ENCODE measurements around the gene OST4. TPM values are rescaled to one million over a fixed set of nuclear protein-coding genes. Genes with fewer than 3 reads are reported as not detected.
"Not testable (repeated sequence)": the region's sequence is repeated elsewhere in the genome, so short reads cannot be mapped to it uniquely, and the experiment has no call there.

Gene OST4
- total RNA-seq, 1 experiment from 2014 or later: 166 TPM

DNA sequence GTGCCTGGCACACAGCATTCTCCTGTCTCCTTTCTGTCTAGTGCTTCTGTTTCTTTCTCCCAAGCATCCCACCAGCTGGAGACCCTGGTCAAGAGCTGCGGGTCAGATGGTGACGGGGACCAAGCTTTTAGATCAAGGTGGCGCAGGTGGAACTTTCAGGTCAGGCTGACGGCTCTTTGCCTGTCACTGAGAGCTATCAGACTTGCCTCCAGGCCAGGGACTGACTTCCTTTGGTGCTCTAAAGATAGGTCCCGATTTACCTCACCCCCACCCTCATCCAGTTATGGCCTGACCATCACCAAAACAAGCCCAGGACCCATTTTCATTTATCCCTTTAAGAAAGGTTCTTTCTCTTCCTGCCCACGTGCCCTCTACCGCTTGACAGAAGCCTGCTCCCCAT is 5.8 kb upstream of the OST4 start:
- no peaks in the 10 kb centered on the region for H3K36me3 ChIP-seq (ENCODE audit: low read depth)
- TF ChIP-seq EZH2 (IDR thresholded peaks at IDR 0.05; ENCODE audit: low read depth) (no peak), CTCF (conservative IDR thresholded peaks at IDR 0.05) (no peak)
- H3K9me3 ChIP-seq (ENCODE audit: insufficient read depth, low read depth): no peaks in the 10 kb centered on the region
- H3K27ac ChIP-seq: no peak overlapping the region
- no peaks in the 10 kb centered on the region for H4K20me1 ChIP-seq (ENCODE audit: insufficient read depth)
- peaks cover 8% of the 10 kb centered on the region for H3K4me1 ChIP-seq (replicated peaks; ENCODE audit: insufficient read depth)
- H3K79me2 ChIP-seq (ENCODE audit: low read depth): no peaks in the 10 kb centered on the region
- ChIA-PET CTCF (no interaction called here), POLR2A (ENCODE audit: unreplicated experiment) (no interaction called here)
- intact Hi-C loops (cut with micrococcal nuclease; ENCODE audit: unreplicated experiment): no loop called here
- no TSS peak for BruUV-seq (replicated peaks)
- peaks cover 18% of the 10 kb centered on the region for H3K27me3 ChIP-seq (ENCODE audit: insufficient read depth, low read depth)
- H3K4me2 ChIP-seq: no peak overlapping the region
- no peak overlapping the region for H2AFZ ChIP-seq
- no peak overlapping the region for H3K4me3 ChIP-seq
- H3K9me2 ChIP-seq (ENCODE audit: insufficient read depth): no peaks in the 10 kb centered on the region
- DNase-seq: no peak
- peaks cover 12% of the 10 kb centered on the region; the same call in 1 of the 2 replicates for H3F3A ChIP-seq (ENCODE audit: insufficient read depth, low read depth)

DNA sequence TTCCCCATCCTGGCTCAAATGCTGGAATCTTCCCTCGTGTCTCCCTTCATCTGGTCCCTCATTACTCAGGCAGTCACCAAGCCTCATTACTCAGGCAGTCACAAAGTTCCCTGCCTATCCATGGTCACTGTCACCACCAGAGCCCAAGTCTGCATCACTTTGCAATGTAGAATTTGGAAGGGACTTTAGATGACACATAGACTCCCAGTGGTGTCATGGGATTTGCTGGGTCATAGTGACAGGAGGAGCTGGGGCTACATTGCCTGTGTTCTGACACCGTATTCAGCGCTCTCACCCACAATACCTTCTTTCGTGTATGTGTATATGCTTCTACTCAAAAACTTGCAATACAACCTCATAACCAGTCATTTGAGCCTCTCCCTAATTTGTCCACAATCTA is 4.9 kb upstream of the OST4 start:
- Histone ChIP-seq H3K4me3 (no peak overlapping the region), H3K4me2 (no peak overlapping the region), H3K4me1 (replicated peaks; ENCODE audit: insufficient read depth) (peaks cover under 1% of the 10 kb centered on the region; the same call in 1 of the 2 replicates), H2AFZ (no peak overlapping the region), H3K27ac (no peak overlapping the region), H3F3A (ENCODE audit: insufficient read depth, low read depth) (peaks cover 9% of the 10 kb centered on the region; the same call in 1 of the 2 replicates), H3K27me3 (ENCODE audit: insufficient read depth, low read depth) (peaks cover 18% of the 10 kb centered on the region), H4K20me1 (ENCODE audit: insufficient read depth) (no peaks in the 10 kb centered on the region), H3K36me3 (ENCODE audit: low read depth) (no peaks in the 10 kb centered on the region), H3K9me2 (ENCODE audit: insufficient read depth) (no peaks in the 10 kb centered on the region), H3K79me2 (ENCODE audit: low read depth) (peaks cover under 1% of the 10 kb centered on the region; the same call in 1 of the 2 replicates), H3K9me3 (ENCODE audit: insufficient read depth, low read depth) (no peaks in the 10 kb centered on the region)
- BruUV-seq (replicated peaks): no TSS peak
- TF ChIP-seq CTCF (conservative IDR thresholded peaks at IDR 0.05) (no peak), EZH2 (IDR thresholded peaks at IDR 0.05; ENCODE audit: low read depth) (no peak)
- no peak for DNase-seq
- ChIA-PET POLR2A (ENCODE audit: unreplicated experiment) (no interaction called here), CTCF (no interaction called here)
- intact Hi-C loops (cut with micrococcal nuclease; ENCODE audit: unreplicated experiment): no loop called here

DNA sequence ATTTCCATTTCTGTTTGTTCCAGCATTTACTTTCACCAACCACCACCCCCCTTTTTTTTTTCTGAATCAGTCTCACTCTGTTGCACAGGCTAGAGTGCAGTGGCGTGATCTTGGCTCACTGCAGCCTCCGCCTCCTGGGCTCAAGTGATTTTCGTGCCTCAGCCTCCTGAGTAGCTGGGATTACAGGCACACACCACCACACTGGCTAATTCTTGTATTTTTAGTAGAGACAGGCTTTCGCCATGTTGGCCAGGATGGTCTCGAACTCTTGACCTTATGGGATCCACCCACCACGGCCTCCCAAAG is 4.1 kb upstream of the OST4 start:
- H3K36me3 ChIP-seq (ENCODE audit: low read depth); H3F3A ChIP-seq (ENCODE audit: insufficient read depth, low read depth); intact Hi-C loops (cut with micrococcal nuclease; ENCODE audit: unreplicated experiment); H3K4me3 ChIP-seq; DNase-seq; H3K27ac ChIP-seq; H4K20me1 ChIP-seq (ENCODE audit: insufficient read depth); CTCF ChIA-PET; H2AFZ ChIP-seq; BruUV-seq (replicated peaks); POLR2A ChIA-PET (ENCODE audit: unreplicated experiment); H3K79me2 ChIP-seq (ENCODE audit: low read depth); H3K9me2 ChIP-seq (ENCODE audit: insufficient read depth); H3K9me3 ChIP-seq (ENCODE audit: insufficient read depth, low read depth); H3K4me1 ChIP-seq (replicated peaks; ENCODE audit: insufficient read depth); H3K4me2 ChIP-seq: not testable (repeated sequence)
- H3K27me3 ChIP-seq (ENCODE audit: insufficient read depth, low read depth): peaks cover 18% of the 10 kb centered on the region

DNA sequence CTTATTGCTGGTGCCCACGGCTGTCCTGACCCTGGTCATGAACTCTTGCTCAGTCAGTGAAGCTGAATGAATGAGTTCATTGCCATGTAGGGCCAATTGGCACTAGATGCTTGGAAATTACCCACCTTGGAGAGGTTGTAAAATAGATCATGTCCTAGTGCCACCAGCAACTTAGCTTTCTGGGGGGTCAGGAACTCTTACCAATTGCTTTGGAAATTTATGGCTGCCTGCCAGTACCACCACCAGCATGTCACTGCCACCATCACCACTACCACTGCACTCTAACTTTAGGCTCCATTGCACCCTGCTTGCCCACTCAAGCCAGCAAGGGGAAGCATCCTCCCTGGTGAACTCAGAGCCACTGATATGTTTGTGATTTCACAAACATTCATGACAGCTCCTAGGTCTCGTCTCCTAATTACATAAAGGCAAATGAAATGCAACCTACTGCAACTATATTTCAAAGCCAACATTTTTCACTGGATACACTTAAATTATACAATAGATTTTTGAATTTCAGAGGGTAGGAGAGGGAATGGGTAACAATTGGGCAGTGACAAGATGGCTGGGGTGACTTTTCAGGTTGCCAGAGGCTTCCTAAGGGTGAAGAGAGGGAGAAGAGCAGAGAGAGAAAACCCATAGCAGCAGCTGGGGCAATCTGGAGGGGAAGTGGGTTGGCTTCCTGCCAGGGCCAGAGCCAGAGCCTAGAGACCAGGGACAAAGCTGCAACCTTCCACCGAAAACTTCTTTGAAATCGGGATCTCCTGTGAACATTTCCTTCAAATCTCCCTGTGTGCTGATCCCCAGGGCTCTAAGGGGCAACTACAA is 3.5 kb upstream of the OST4 start:
- H3K4me1 ChIP-seq (replicated peaks; ENCODE audit: insufficient read depth): peaks cover 7% of the 10 kb centered on the region
- CTCF ChIA-PET: no interaction called here
- intact Hi-C loops (cut with micrococcal nuclease; ENCODE audit: unreplicated experiment): no loop called here
- no TSS peak for BruUV-seq (replicated peaks)
- H3F3A ChIP-seq (ENCODE audit: insufficient read depth, low read depth): peaks cover 9% of the 10 kb centered on the region; the same call in 1 of the 2 replicates
- H4K20me1 ChIP-seq (ENCODE audit: insufficient read depth): no peaks in the 10 kb centered on the region
- H3K4me2 ChIP-seq: no peak overlapping the region
- no peaks in the 10 kb centered on the region for H3K9me3 ChIP-seq (ENCODE audit: insufficient read depth, low read depth)
- POLR2A ChIA-PET (ENCODE audit: unreplicated experiment): no interaction called here
- no peak for DNase-seq
- H3K4me3 ChIP-seq: no peak overlapping the region
- peaks cover 14% of the 10 kb centered on the region for H3K79me2 ChIP-seq (ENCODE audit: low read depth)
- no peaks in the 10 kb centered on the region for H3K36me3 ChIP-seq (ENCODE audit: low read depth)
- peaks cover 18% of the 10 kb centered on the region for H3K27me3 ChIP-seq (ENCODE audit: insufficient read depth, low read depth)
- H2AFZ ChIP-seq: no peak overlapping the region
- no peak for TF ChIP-seq CTCF (conservative IDR thresholded peaks at IDR 0.05)
- no peak for TF ChIP-seq EZH2 (IDR thresholded peaks at IDR 0.05; ENCODE audit: low read depth)
- no peak overlapping the region for H3K27ac ChIP-seq
- no peaks in the 10 kb centered on the region for H3K9me2 ChIP-seq (ENCODE audit: insufficient read depth)

All from PC-9 (cell line).